HEK293 (cell line): Measurements from ENCODE around the gene CH25H.

Source experiments
- REST ChIP-seq: fragments of 450-650 bp; formaldehyde crosslinking; IDR thresholded peaks from 2 replicates; pipeline ENCODE4 v1.5.1; 2016; ENCODE audit warnings: missing biosample characterization, missing genetic modification characterization
- YY1 ChIP-seq: fragments of 450-650 bp; formaldehyde crosslinking; IDR thresholded peaks from 2 replicates; pipeline ENCODE4 v1.5.1; 2018; ENCODE audit warnings: missing biosample characterization, missing genetic modification characterization
- ZIC2 ChIP-seq: fragments of 450-650 bp; formaldehyde crosslinking; IDR thresholded peaks from 2 replicates; pipeline ENCODE4 v1.5.1; 2016; ENCODE audit warnings: missing biosample characterization, missing genetic modification characterization
- ZNF140 ChIP-seq: fragments of 450-650 bp; formaldehyde crosslinking; IDR thresholded peaks from 2 replicates; pipeline ENCODE4 v1.5.1; 2016; ENCODE audit warnings: missing biosample characterization, missing genetic modification characterization
- ZNF266 ChIP-seq: fragments of 450-650 bp; formaldehyde crosslinking; IDR thresholded peaks from 2 replicates; pipeline ENCODE4 v1.5.1; 2016; ENCODE audit warnings: missing biosample characterization, missing genetic modification characterization, low read depth
- ZNF76 ChIP-seq: fragments of 450-650 bp; formaldehyde crosslinking; IDR thresholded peaks from 2 replicates; pipeline ENCODE4; 2016; ENCODE audit warnings: low read depth, missing biosample characterization, missing genetic modification characterization, borderline replicate concordance
- ZNF791 ChIP-seq: fragments of 450-650 bp; formaldehyde crosslinking; IDR thresholded peaks from 2 replicates; pipeline ENCODE4 v1.5.1; 2016; ENCODE audit warnings: missing biosample characterization, missing genetic modification characterization
- TF ChIP-seq, protein P1 (sequence below): fragments of 450-650 bp; formaldehyde crosslinking; IDR thresholded peaks from 2 replicates; pipeline ENCODE4 v1.5.1; 2016; ENCODE audit warnings: missing biosample characterization, missing genetic modification characterization
- TF ChIP-seq, protein P2 (sequence below): fragments of 450-650 bp; formaldehyde crosslinking; IDR thresholded peaks from 2 replicates; pipeline ENCODE4 v1.5.1; 2016; ENCODE audit warnings: missing biosample characterization, missing genetic modification characterization, low read depth

- TF ChIP-seq ZNF76 (tag by site-specific recombination) (no peak), ZNF140 (tag by site-specific recombination) (no peak), ZIC2 (no peak), REST (no peak), YY1 (tag by site-specific recombination) (no peak), ZNF791 (tag by site-specific recombination) (no peak), ZNF266 (tag by site-specific recombination) (no peak)
- TF ChIP-seq, protein P1, sequence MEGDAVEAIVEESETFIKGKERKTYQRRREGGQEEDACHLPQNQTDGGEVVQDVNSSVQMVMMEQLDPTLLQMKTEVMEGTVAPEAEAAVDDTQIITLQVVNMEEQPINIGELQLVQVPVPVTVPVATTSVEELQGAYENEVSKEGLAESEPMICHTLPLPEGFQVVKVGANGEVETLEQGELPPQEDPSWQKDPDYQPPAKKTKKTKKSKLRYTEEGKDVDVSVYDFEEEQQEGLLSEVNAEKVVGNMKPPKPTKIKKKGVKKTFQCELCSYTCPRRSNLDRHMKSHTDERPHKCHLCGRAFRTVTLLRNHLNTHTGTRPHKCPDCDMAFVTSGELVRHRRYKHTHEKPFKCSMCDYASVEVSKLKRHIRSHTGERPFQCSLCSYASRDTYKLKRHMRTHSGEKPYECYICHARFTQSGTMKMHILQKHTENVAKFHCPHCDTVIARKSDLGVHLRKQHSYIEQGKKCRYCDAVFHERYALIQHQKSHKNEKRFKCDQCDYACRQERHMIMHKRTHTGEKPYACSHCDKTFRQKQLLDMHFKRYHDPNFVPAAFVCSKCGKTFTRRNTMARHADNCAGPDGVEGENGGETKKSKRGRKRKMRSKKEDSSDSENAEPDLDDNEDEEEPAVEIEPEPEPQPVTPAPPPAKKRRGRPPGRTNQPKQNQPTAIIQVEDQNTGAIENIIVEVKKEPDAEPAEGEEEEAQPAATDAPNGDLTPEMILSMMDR (tag by site-specific recombination): no peak
- TF ChIP-seq, protein P2, sequence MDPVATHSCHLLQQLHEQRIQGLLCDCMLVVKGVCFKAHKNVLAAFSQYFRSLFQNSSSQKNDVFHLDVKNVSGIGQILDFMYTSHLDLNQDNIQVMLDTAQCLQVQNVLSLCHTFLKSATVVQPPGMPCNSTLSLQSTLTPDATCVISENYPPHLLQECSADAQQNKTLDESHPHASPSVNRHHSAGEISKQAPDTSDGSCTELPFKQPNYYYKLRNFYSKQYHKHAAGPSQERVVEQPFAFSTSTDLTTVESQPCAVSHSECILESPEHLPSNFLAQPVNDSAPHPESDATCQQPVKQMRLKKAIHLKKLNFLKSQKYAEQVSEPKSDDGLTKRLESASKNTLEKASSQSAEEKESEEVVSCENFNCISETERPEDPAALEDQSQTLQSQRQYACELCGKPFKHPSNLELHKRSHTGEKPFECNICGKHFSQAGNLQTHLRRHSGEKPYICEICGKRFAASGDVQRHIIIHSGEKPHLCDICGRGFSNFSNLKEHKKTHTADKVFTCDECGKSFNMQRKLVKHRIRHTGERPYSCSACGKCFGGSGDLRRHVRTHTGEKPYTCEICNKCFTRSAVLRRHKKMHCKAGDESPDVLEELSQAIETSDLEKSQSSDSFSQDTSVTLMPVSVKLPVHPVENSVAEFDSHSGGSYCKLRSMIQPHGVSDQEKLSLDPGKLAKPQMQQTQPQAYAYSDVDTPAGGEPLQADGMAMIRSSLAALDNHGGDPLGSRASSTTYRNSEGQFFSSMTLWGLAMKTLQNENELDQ (tag by site-specific recombination): no peak
Measured at GRCh38 chr10:89189211-89189734, 17.8 kb downstream of the CH25H start.
